HCEC 1CT (cell line): ENCODE measurements around the gene IQCE.

Experiments
- DNase-seq: peaks from one replicate; pipeline ENCODE4 v3.0.0-alpha.2; 2017

Gene IQCE, protein sequence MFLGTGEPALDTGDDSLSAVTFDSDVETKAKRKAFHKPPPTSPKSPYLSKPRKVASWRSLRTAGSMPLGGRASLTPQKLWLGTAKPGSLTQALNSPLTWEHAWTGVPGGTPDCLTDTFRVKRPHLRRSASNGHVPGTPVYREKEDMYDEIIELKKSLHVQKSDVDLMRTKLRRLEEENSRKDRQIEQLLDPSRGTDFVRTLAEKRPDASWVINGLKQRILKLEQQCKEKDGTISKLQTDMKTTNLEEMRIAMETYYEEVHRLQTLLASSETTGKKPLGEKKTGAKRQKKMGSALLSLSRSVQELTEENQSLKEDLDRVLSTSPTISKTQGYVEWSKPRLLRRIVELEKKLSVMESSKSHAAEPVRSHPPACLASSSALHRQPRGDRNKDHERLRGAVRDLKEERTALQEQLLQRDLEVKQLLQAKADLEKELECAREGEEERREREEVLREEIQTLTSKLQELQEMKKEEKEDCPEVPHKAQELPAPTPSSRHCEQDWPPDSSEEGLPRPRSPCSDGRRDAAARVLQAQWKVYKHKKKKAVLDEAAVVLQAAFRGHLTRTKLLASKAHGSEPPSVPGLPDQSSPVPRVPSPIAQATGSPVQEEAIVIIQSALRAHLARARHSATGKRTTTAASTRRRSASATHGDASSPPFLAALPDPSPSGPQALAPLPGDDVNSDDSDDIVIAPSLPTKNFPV

DNA sequence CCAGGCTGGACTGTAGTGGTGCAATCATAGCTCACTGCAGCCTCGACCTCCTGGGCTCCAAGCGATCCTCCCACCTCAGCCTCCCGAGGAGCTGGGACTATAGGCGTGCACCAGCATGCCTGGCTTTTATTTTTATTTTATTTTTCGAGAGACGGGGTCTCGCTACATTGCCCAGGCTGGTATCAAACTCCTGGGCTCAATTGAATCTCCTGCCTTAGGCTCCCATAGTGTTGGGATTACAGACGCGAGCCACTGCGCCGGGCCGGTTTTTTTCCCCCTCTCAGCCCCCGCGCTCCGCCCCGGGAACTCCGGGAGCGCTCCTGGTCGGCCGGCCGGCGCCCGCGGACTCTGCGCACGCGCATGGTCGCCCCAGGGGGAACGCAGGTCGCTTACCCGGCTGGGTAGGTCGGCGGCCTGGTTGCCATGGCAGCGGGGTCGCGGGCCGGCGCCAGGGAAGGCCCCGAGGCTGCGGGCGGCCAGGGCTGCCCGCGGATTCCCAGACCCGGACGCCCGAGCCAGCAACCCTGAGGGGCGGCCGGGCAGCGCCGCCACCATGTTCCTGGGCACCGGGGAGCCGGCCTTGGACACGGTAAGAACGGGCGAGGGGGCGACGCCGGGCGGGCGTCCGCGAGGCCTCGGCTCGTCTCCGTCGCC is at the start of gene IQCE:
Gene IQCE (plus strand): TSS at position 351 of the 654 bp plus-strand sequence. CDS start 203 bp downstream, at position 554.
- DNase-seq: peak; percentile 80

DNA sequence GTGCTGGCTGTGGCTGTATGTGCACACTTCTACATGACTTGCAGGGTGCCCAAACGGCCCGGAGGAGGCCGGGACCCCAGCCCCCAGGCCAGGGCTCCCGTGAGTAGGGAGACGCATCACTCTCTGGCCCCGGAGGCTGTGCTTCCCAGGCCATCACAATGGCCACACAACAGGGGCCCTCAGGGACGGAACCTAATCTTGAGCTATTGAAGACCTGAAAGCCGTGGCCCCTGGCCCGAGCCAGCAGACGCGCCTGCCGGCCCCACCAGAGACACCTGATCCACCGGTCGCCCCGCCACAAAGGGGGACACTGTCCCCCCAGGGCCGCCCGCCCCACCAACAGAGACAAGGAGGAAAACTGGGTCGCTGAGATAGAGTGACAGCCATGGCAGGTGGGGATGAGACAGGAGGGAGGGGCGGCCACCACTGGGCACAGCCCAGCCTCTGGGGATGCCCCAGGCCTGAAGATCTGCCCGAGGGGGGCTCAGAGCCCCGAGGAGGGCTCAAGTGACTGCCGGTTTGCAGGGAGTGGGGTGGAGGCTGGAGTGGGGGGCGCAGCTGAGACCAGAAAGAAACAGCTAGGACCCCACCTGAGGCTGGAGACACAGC is 49.4 kb upstream of the IQCE start:
- DNase-seq: no peak

DNA sequence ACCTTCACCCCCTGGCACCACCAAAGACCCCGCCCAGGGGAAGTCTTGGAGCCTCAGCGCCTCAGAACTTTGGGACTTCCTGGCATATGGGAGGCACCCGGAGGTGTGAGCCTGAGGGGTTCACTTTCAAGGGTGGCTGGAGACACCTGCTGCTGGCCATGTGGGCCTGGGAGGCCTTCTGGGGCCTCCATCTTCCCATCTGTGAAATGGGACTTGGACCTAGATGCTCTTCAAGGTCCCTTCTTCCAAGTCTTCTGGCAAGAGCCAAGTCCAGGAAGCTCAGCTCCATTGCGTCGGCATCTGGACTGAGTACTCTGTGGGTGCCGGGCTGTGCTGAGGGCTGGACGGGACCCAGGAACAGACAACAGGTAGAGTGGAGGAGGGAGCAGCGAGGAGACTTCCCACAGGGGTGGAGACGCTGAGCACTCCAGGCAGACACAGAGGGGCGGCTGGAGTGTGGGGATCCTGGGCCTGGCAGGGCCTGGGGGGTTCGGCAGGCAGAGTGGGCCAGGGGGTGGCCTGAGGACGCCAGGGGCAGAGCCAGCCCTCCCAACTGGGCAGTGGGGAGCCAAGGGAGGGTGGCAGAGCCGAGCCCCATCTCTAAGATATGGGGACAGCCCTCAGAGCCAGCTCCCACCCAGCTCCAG is 48.5 kb upstream of the IQCE start:
- DNase-seq: no peak

DNA sequence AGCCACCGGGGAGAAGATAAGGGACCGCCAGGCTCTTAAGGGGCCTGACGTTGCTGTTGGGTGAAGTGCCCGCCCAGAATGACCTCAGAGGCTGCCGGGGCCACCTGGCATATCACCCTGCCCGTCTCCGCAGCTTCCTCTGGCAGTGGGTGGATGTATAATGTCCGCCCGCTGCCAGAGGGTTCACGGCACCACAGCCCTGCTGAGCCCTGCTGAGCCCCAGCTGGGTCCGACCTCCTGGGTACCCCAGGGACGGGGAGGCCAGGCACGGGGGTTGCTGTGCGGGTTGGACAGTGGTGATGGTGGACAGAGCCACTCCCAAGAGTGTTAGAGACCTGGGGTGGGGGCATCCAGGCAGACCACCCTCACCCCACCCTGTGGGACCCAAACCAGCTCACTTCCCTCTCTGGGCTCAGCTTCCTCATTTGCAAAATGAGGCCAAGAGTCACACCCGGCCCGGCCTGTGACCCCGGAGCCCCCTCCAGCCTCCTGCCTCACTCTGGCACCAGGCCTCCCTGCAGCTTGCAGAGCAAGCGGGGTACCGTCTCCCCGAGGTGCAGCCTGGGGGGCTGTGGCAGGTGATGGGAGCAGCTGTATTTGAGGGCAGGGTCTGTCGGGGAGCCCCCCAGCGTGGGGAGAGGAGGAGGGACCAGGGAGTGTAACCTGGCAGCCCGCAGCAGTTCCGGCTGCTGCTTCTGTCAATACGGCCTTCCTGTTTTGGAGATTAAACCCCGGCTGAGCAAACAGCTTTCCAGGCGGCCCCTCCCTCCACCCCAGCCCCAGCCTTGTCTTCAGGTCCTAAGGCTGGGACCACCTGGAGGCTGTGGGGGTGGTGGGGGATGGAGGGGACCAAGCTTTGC is 47.6 kb upstream of the IQCE start:
- no peak for DNase-seq

DNA sequence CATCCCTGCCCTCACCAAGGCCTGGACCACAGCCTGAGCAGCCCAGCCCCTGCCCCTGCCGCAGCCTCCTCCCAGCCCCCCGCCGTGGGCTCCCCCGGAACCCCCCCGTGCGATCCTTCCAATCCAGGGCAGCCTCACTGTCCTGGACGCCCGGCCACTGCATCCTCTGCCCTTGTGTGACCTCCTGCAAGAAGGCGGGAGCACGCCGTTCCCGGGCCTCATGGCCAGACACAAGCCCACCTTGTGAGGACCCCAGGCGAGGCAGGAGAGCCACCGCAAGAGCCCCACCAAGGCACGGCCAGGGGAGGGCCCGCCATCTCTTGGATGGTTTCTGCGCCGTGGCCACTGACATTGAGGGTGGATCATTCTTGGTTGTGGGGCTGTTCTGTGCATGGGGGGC is 47.0 kb upstream of the IQCE start:
- DNase-seq: no peak

DNA sequence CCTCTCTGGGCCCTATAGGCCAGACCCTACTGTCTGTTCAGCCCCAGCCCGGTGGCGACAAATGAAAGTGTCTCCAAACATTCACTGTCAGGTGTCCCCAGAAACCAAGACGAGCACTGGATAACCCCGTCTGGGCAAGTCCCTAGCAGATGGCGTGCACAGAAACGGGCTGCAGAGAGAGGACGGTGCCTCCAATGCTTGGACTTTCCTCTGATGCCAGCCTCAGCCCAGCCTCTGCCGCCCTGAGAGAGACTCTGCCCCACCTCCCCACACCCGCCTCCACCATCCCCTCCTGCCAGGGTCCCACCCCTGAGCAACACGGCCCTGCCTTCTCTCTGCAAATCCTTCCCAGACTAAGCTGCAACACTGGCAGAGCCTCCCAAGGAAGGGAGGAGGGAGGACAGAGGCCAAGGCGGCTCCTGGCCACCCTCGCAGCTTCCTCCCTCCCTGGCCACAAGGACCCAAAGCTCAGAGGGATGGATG is 46.6 kb upstream of the IQCE start:
- no peak for DNase-seq

DNA sequence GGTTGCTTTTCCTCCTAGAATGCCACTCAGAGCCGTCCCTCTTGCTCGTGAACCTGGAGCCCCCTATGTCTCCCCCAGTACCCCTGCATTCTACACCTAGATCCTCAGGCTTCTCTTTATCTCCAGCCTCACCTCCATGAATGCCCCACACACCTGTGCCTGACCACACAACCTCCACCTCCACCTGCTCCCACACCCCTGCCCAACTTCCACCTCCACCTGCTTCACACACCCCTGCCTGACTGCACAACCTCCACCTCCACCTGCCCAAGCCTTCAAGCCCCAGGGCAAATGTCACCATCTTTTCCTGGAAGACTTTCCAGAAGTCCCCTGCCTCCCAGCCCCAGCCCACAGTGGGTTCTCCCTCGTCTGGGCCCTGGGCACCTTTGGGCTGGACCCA is 46.1 kb upstream of the IQCE start:
- no peak for DNase-seq

DNA sequence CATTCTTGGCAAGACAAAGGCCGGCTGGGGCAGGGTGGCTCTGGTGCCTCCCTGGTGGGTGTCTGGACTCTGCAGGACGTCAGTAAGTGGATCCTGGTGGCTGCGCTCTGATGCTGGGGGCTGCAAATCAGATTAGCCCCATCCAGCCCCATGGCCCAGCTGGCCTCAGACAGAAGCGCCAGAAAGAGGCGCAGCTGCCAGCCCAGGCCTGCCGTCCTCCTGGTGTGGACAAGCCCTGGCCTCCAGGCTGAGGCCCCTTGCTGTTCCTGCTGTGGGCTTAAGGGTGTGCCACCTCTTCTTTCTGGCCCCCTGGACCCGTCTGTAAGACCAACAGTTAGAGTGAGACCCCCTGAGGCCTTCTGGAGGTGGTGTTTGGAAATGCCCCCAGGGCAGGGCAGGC is 45.1 kb upstream of the IQCE start:
- no peak for DNase-seq

DNA sequence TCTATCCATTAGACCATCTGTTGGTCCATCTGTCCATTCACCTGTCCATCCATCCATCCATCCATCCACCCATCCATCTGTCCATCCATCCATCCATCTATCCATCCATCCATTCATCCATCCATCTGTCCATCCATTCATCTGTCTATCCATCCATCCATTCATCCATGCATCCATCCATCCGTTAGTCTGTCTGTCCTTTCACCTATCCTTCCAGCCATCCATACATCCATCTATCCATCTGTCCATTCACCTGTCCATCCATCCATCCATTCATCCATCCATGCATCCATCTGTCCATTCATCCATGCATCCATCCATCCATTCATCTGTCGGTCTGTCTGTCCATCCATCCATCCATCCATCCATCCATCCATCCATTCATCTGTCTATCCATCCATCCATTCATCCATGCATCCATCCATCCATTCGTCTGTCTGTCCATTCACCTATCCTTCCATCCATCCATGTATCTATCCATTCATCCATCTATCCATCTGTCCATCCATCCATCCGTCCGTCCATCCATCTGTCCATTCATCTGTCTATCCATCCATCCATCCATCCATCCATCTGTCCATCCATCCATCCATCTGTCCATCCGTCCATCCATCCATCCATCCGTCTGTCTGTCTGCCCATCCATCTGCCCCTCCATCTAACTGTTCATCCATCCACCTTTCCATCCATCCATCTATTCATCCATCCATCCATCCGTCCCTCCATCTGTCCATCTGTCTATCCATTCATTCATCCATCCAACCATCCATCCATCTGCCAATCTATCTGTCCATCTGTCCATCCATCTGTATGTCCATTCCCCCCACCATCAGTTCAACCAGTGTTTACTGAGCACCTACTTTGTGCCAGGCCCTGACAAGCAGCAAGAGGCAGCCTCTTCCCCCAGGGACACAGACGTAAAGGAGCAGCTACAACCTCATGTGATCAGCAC is 44.0 kb upstream of the IQCE start:
- no peak for DNase-seq

DNA sequence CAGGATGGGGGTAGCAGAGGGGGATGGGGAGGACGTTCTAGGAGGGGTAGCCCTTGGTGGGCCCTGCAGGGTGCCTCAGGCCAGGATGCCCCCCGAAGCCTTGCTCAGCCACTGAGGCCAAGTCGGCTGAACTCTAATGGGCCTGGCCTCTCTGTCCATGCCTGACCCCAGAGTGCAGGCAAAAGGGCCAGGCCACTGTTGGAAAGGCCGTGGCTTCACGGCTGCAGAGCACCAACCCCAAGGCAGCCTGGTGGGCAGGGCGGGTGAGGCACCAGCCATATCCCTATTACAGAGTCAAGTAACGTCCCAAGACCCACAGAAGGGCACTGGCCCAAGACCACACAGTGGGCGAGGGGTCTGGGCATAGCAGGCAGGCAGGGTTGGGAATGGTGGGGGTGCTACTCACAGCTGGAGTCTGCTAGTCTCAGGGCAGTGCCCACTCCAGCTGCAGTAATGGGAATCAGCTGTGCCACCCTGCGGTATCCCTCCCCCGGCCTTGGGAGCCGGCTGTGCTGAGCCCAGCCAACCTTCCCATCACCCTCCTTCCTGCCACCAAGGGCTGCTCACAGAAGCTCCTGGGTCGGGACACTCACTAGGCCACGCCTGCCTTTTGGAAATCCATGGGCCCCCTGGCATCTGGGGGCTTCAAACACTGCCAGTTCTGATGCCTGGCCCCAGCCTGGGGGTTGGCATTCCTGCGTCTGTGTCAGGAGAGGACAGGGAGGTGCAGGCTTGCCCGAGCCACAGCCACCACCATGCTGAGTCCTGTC is 43.2 kb upstream of the IQCE start:
- no peak for DNase-seq

DNA sequence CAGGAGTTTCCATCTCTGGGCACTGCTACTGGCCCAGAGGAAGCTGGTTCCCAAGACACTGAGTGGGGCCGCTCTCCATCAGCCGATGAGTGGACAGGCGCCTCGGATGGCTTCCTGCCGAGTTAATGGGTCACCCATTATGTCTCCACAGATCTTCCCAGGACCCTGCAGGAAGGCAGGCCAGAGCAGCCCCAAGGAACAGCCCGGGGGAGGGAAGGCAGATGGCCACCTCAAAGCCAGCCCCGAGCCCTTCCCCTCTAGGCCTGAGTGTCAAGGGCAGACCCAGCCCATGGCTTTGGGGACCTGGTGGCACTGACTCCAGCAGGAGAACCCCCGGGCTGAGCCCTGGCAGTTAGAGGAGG is 42.6 kb upstream of the IQCE start:
- no peak for DNase-seq

DNA sequence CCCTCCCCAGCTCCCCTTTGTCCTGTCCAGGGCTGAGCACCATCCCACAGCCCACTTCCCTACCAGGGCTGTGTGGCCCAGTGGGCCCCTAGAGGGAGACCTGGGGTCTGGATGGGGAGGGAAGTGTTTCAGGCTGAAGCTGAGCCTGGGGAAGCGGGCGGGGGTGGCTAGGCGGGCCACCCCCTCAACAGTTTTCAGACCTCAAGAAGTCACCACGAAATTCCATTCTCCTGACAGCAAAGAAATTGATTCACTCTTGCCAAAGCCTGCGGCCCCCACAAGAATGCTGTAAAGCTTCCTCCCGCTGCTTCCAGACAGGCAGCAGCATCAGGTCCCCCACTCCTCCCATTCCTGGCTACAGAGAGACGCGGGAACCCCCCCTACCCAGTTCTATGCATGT is 41.8 kb upstream of the IQCE start:
- DNase-seq: peak; percentile 79

DNA sequence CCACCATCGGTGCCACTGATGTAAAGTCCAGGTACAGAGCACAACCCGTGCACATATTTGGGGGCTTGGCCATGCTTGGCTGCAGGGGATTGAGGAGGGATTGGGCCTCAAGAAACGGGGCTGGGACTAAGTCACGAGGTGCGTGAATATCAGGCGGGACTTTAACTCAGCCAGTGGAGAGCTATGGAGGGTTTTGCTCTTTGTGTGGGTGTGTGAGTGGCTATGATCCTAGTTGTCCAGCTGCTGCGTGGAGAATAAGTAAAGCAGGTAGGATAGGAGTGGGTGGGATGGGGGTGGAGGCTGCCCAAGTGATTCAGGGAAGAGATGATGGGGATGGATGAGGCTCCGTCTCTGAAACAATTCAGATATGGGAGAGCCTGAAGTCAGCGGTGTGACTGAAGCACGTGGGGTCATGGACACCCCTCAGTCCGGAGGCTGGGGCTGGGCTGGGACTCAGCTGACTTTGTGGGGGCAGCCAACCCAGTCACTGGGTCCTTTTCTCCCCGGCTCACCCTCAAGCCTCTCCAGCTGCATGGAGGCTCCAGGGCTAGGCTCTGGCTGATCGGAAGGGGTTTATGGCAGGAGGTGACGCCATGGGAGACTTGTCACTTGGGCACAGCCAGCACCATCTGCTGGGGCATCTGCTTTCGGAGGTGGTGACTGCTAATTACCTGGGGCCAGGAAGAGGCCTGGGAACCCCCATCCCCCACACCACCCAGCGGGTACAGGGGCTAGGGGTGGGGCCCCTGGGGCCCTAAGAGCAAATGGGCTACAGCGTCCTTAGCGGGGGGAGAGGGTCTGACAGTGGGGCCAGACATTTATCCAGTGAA is 40.9 kb upstream of the IQCE start:
- no peak for DNase-seq

DNA sequence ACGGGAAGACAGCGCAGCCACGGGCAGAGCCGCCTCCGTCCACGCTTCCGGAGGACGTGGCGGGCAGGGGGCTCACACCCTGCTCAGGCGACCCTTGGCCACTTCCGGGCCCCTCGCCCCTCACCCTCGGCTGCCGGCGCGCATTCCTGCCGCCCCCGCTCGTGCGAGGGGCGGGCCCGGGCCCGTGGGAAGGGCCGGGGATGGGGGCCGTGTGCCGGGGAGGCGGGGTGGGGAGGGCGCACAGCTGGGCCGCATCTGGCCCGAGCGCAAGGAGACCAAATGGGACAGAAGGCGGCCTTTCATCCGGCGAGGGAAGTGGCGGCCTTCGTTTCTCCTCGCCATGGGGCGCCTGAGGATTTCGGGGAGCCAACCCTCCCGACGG is 40.1 kb upstream of the IQCE start:
- DNase-seq: no peak

DNA sequence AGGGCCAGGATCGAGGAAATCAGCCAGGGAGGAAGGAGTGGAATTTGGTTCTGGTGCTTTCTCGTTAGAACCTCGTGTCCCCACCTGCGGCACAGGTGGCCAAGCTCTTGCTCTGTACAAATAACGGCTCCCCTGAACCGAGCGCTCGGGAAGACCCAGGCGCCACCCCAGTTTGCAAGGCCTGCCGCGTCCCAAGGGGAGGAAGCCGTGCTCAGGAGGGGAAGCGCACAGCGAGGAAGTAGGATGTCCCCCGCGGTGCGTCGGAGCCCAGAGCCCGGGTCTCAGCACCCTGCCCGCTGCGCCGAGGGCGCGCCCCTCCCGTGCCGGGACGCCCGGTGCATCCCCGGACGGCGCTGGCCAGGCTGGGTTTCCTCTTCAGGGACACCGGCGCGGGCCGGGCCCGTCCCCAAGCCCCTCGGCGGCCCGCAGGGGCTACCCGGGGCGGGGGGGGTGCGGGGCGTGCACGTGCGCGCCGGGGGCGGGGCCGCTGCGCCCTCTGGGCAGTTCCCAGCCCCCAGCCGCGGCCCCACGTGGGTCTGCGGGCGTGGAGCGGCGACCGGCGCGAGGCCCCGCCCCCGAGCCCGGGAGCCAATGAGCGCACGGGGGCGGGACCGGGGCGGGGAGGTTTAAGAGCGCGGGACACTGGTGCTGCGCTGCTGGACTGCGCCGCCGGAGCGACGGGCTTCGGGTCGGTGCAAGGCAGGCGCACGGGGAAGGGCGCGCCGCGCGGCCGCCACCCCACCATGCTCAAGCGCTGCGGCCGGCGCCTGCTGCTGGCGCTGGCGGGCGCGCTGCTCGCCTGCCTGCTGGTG is 39.5 kb upstream of the IQCE start, which contains the start of gene LFNG:
Gene LFNG (plus strand): TSS at position 656 of the 812 bp plus-strand sequence. CDS start 88 bp downstream, at position 744.
- DNase-seq: peak; percentile 84

DNA sequence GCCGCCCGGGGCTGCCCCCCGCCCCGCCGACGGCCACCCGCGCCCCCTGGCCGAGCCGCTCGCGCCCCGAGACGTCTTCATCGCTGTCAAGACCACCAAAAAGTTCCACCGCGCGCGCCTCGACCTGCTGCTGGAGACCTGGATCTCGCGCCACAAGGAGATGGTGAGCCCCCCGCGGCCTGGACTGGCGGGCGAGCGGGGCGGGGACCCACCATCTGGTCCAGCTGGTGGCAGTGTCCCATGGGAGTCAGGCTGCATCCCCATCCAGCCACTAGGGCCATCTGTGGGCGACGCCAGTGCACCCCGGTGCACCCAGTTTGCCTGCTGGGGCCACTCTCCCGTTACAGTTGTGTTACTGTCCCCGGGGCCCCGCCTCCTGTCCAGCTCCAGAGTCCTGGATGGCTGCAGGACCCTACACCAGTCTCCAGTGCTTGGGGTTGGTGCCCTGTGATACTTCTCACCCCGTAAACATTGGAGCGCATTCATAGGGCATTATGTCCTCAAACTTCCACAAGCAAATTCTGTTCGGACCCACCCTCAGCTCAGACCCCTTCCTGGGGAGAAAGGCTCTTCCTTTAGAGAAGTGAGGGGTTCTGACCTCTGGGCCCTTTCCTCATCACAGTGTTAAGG is 38.5 kb upstream of the IQCE start:
- no peak for DNase-seq

DNA sequence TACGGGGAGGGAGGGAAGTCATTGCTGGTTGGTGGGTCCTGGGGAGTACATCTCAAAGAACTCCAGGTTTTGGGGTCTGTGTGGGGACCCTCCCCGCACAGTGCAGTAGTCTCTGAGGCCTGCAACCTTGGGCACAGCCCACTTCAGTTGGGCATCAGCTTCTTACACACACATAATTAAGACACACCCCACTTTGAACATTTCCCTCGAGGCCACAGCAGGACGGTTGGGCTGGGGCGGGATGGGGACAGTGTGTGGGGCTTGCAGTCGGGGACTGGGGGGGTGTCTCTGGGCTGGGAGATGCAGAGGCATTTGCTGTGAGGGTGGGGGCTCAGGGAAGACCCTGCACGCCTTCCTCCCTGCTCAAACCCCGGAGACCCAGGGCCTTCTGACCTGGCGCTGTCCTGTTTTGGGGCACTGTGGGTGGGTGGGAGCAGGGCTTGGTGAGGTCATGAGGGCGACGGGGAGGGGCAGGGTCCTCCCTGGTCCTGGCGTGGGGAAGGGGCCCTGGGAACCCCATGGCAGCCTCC is 38.0 kb upstream of the IQCE start:
- DNase-seq: no peak
